Right renal cortex interstitium (tissue), 3 donors: ENCODE results near the gene VWA3B. TPM values are rescaled to one million over a fixed set of nuclear protein-coding genes. Genes with fewer than 3 reads are reported as not detected.
"Not testable (repeated sequence)": the region's sequence is repeated elsewhere in the genome, so short reads cannot be mapped to it uniquely, and the experiment has no call there.

Source experiments
- DNase-seq, 3 donors: peaks; one replicate each; pipeline ENCODE4 v3.0.0-alpha.2; 2013; ENCODE audit warnings: low read depth in 3 of 3, low spot score in 2 of 3
- polyA plus RNA-seq, 3 donors: library from polyadenylated mRNA; unstranded; fragments of 120-200 nt; gene quantifications; one replicate each; pipeline ENCODE4 v1.2.1, GENCODE V29; 2013; ENCODE audit not compliant: insufficient read length in 3 of 3

The VWA3B gene
- polyA plus RNA-seq, 3 donors: 0.40 to 0.72 (median 0.54) TPM

GRCh38 chr2:98313492-98314250 is 226.7 kb downstream of the VWA3B start:
- DNase-seq: no peak

DNA sequence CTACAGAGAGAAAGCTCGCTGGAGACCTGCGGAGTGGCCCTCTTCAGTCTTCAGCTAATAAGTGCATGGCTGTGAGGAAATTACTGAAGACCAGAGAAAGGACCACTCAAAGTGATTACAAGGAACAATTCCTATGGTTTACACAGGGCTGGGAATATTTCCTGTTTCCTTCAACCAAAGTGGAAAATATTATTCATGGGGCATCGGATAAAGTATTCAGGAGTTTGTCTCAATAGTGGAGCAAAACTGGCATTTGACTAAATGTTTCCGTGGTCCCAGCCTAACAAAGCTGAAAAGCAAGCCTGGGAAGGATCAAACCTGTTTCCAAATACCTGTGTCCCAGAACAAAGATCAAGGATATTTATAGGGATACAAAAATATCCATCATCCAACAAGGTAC is 227.3 kb downstream of the VWA3B start:
- no peak for DNase-seq

DNA sequence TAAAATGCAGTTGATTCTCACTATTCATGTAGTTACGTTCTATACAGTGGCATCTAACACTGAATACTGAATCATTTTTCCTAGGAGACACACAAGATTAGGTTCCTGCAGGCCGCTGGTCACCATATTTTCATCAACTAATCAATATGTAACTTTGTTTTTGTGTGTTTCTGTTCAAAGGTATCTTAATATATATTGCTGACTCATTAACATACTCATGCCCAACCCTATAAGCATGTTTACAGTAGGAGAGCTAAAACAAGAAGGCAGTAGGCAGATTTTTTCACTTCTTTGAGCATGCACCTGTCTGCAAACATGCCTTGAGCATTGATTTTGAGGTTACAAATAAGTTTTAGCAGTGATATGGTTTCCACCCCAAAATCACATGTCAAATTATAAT is 229.0 kb downstream of the VWA3B start:
- DNase-seq: no peak

DNA sequence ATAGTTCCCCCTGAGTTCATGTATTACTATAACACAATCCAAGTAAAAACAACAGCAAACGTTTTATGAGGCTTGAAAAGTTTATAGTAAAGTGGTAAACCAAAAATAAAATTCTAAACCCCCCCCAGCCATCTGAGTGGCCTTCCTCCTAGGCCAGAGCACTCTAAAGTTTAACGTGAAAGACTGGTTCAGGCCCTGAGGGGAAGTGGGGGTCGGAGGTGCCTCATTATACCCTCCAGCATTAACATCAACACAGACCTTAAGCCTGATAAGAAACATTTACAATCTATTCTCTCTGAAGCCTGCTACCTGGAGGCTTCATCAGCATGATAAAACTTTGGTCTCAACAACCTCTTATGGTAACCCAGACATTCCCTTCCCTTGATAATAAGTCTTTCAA is 230.2 kb downstream of the VWA3B start:
- no peak for DNase-seq

- DNase-seq: not testable (repeated sequence)
These were observed 233.2 kb downstream of the VWA3B start for GRCh38 chr2:98320171-98320570.

DNA sequence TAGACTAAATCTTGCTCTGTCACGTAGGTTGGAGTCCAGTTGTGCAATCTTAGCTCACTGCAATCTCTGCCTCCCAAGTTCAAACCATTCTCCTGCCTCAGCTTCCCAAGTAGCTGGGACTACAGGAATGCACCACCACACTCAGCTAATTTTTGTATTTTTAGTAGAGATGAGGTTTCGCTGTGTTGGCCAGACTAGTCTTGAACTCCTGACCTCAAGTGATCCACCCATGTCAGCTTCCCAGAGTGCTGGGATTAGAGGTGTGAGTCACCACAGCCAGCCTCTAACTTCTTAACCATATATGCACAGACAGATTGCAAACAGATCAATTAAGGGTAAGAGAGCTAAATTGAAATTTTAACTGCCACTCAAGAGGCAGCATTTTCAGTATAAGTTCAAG is 237.2 kb downstream of the VWA3B start:
- no peak for DNase-seq

DNA sequence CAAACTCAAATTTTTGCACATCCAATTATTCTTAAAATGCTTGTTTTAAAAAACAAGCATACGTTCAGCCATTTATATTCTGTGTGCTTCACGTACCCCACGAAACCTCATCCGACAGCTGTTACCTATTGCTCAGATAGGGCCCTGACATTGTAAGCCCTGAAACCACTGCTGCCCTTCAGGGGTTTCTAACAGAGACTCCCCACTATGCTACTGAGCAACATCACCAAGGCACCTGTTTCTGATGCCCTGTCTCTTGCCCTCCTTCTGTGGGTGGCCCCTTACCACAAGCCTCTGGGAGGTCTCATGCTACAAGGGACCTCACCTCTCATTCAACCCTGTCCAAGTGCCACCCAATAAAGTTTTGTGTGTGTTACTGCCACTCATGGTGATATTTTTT is 240.8 kb downstream of the VWA3B start:
- DNase-seq: no peak

GRCh38 chr2:98329549-98329948 is 242.6 kb downstream of the VWA3B start:
- no peak for DNase-seq

GRCh38 chr2:98332989-98333388 is 246.0 kb downstream of the VWA3B start:
- DNase-seq: no peak

GRCh38 chr2:98333922-98334321 is 247.0 kb downstream of the VWA3B start:
- no peak for DNase-seq

DNA sequence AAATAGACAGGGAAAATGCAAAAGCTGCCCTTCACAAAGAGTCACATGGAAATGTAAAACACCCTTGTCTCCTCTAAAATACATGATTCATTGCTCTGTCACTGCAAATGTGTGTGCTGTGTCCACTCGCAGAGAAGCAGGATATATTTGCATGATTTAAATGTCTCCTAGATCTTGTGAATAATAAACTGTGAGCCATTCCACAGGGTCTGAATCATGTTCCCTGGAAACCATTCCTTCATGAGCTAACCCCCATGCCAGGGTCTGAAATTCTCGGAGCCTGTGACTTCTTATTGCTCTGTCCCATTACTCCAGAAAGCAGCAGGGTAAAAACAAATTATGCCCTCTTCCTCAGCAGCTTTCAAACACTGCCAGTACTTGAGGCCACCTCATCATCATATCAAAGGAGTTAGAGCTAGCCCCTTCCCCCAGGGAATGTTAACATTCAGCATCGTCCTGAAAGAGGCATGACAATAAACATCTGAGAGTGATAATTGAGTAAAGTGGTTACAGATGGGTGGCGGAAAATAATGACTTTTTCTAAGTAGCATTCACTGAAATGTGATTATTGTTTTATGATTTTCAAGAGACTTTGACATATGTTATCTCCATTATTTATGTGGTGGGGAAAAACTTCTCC is 247.6 kb downstream of the VWA3B start:
- no peak for DNase-seq

DNA sequence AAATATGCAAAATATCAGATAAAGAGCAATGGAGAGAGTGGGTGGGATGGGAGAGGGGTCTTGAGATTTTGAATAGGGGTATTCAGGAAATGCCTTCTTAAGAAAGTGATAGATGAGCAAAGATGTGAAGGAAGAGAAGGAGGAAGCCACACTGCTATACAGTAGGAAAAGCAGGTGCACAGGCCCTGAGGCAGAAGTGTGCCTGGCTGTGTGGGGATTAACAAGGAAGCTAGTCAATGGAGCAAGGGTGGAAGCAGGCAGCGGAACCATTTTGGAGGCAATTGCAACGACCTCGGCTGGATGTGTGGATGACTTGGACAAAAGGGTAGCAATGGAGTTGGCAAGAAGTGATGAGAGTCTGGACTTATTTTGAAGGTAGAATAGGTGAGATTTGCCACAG is 248.3 kb downstream of the VWA3B start:
- DNase-seq: no peak

DNA sequence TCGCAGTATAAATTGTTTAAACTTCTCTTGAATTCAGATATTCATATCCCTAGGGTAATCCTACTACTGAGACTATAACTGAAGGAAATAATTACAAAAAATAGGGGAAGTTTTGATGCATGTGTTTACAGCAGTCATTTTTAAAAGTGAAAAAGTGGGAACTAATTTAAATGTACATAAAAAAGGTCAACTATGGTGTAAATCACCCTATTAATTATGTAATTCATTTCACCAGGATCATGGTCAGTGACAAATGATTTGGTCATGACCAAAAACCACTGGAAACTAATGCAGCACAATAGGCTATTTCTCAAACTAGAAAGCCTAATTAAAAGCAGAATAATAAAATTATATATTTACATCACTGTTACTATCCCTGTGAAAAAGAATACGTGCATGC is 254.3 kb downstream of the VWA3B start:
- no peak for DNase-seq

DNA sequence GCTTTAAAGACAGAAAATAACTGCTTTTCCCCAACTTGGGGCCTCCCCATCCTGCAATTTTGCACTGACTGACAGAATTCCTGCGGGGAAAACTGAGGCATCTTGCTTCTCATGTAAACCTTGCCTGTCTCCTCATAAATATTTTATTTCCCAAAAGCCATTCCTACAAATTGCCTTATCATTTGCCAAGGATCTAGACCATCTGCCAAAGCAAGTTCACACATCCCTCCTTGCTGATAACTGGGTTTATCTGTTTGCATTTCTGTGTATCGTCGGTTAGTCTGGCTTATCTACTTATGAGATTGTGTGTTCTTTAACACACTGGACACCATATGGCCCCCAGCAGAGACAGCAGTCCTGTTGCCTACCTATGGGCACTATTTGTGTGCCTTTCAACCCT is 256.3 kb downstream of the VWA3B start:
- no peak for DNase-seq

GRCh38 chr2:98346311-98347236 is 259.6 kb downstream of the VWA3B start, which contains the start of gene CNGA3:
TSS of gene CNGA3 (plus strand) at chr2:98346456. CDS start at chr2:98369976, 23,520 bp downstream.
- DNase-seq: peak in 2 of 3 donors; percentile 29 to 34

DNA sequence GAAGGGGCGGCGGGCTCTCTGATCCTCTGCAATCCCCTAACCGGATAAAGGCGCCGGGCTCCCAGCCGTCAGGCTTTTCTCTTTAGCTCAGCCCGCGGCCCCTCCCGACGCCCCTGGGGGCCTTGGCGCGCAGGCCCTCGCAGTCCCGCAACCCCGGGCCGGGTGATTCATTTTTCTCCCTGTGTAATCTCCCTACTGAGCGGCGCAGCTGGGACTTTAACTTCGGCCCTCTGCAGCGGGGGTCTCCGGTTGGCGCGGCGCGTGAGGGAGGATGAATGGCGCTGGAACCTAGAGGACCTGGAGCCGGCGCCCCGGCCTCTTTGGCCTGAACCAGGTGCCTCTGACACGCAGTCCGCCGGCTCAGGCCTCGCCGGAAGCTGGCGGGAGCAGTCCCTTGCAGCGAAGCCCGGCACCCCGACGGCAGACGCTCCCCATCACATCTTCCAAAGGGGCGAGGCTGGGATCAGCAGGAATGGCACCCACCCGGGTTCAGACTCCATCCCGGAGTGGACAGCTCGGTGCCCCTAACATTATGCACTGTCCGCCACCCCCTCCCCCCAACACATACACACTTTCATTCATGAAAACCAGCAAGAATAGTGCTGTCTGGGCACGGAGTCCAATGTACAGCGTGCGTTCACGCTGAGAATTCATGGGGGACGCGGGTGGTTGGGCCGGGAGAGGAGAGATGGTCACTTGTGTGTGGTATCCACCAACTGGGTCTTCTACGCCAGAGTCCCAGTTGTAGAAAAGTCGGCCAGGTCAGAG is 260.5 kb downstream of the VWA3B start:
- no peak for DNase-seq

DNA sequence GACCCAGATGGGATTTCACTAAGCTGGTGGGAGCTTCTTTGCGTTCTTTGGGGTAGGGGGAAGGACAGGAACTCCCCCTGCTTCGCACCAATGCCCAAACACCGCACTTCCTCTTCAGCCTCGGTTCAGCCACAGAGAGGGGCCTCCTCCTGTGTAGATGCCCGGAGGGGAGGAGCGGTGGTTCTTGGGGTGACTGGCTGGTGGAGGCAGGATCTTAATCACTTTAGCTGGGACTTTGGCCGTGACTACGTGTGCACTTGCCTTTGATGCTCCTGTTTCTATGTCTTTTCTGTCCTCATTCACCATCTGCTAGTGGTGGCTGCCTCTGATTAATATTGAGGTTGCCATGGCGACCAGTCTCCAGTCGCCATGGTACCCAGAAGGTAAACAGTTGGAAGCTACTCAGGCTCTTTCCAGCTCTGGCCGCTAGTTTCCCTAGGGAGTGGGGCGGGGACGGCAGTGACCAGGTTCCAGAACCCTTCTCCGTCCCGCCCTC is 261.1 kb downstream of the VWA3B start:
- no peak for DNase-seq

- DNase-seq: no peak
These were observed 263.4 kb downstream of the VWA3B start for GRCh38 chr2:98350411-98350810.

DNA sequence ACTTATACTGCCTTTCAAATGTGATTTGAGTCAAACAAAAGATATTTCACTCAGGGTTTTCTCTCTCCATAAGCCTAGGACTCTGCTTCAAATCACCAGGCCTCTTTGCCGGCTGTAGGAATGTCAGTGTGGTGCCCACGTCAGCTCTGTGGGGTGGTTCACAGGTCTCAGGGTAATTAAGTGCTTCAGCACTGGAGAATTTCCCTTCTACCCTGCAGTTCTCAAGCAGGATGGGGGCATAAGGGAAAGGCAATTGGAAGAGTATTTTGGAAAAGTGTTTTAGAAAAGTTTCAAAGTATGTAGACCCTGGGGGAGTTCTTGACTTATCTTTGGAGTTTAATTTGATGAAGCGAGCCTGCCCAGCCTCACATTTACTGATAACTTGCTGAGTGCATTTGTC is 268.9 kb downstream of the VWA3B start:
- DNase-seq: no peak

- DNase-seq: no peak
These were observed 269.8 kb downstream of the VWA3B start for GRCh38 chr2:98356729-98357128.
